ENCODE data around the gene VMO1.

Gene VMO1

DNA sequence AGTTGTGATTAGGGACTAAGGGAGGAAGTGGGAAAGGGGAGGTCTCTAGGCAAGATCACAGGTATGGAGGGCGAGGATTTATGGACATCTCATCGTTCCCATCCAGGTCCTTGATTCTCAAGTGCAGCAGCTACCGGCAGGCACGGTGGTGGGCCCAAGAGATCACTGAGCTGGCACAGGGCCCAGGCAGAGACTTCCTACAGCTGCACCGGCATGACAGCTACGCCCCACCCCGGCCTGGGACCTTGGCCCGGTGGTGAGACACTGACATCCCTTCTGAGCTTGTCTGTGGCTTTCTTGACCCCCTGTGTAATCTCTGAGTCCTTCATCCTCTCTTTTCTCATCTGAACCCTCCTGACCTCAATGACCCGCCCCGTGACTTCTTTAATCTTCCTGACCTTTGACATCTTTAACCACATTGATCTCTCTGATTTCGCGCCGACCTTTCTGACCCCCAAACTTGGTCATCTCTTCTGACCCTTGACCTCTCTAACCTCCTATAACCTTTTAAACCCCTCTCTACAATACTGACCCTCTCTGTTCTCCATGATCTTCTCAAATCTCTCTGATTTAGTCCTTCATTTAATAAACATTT lies 24.6 kb upstream of the VMO1 start:
- H3F3A ChIP-seq (ENCODE audit: low read depth): no peaks in the 10 kb centered on the region
- H3K27me3 ChIP-seq (ENCODE audit: insufficient read depth, low read length, poor library complexity, severe bottlenecking): peaks cover 17% of the 10 kb centered on the region
- H3K9me2 ChIP-seq (replicated peaks; ENCODE audit: low read depth, low read length): no peaks in the 10 kb centered on the region
- no peaks in the 10 kb centered on the region for H3K9me3 ChIP-seq (ENCODE audit: insufficient read depth, low read depth, low read length)
- no peak overlapping the region for H3K9ac ChIP-seq (ENCODE audit: low read depth, low read length, poor library complexity, severe bottlenecking)
- H2AFZ ChIP-seq (ENCODE audit: low read length): no peak overlapping the region
- H3K4me3 ChIP-seq (ENCODE audit: low read length, poor library complexity, severe bottlenecking): no peak overlapping the region
- H3K4me2 ChIP-seq (ENCODE audit: low read depth, low read length, poor library complexity, severe bottlenecking): no peak overlapping the region
- no peaks in the 10 kb centered on the region for H3K79me2 ChIP-seq (ENCODE audit: insufficient read depth, low read length)
- no peaks in the 10 kb centered on the region for H3K36me3 ChIP-seq (ENCODE audit: insufficient read depth, low read length)
- peaks cover 4% of the 10 kb centered on the region for H3K4me1 ChIP-seq (ENCODE audit: insufficient read depth, low read length, poor library complexity, severe bottlenecking)
- no peaks in the 10 kb centered on the region for H4K20me1 ChIP-seq (ENCODE audit: insufficient read depth, low read length, poor library complexity, severe bottlenecking)
- no peak for TF ChIP-seq EZH2phosphoT487 (IDR thresholded peaks at IDR 0.05; ENCODE audit: borderline replicate concordance)
- TF ChIP-seq, protein P1, sequence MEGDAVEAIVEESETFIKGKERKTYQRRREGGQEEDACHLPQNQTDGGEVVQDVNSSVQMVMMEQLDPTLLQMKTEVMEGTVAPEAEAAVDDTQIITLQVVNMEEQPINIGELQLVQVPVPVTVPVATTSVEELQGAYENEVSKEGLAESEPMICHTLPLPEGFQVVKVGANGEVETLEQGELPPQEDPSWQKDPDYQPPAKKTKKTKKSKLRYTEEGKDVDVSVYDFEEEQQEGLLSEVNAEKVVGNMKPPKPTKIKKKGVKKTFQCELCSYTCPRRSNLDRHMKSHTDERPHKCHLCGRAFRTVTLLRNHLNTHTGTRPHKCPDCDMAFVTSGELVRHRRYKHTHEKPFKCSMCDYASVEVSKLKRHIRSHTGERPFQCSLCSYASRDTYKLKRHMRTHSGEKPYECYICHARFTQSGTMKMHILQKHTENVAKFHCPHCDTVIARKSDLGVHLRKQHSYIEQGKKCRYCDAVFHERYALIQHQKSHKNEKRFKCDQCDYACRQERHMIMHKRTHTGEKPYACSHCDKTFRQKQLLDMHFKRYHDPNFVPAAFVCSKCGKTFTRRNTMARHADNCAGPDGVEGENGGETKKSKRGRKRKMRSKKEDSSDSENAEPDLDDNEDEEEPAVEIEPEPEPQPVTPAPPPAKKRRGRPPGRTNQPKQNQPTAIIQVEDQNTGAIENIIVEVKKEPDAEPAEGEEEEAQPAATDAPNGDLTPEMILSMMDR (conservative IDR thresholded peaks at IDR 0.05; ENCODE audit: low read length): no peak

DNA sequence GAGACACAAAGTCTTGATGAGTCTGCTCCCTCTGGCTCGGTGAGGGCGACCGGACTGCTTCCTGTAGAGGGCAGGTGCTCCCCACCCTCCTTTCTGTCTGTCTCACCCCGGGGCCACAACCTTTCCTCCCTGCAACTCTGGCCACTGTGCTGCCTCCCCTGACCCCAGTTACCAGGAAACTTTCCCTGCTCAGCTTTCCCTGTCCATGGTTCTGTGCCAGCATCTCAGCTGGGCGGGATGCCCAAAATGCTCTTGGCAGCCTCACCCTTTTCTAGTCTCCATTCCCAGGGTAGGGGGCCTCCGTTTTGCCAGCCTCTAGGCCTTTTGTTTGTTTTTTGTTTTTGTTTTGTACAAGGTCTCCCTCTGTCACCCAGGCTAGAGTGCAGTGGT lies 22.2 kb upstream of the VMO1 start:
- peaks cover 4% of the 10 kb centered on the region for H3K4me1 ChIP-seq (ENCODE audit: insufficient read depth, low read length, poor library complexity, severe bottlenecking)
- no peak overlapping the region for H3K9ac ChIP-seq (ENCODE audit: low read depth, low read length, poor library complexity, severe bottlenecking)
- no peak for TF ChIP-seq EZH2phosphoT487 (IDR thresholded peaks at IDR 0.05; ENCODE audit: borderline replicate concordance)
- TF ChIP-seq, protein P1 (conservative IDR thresholded peaks at IDR 0.05; ENCODE audit: low read length): no peak
- H2AFZ ChIP-seq (ENCODE audit: low read length): no peak overlapping the region
- no peak overlapping the region for H3K4me2 ChIP-seq (ENCODE audit: low read depth, low read length, poor library complexity, severe bottlenecking)
- H3K9me3 ChIP-seq (ENCODE audit: insufficient read depth, low read depth, low read length): no peaks in the 10 kb centered on the region
- H3K4me3 ChIP-seq (ENCODE audit: low read length, poor library complexity, severe bottlenecking): no peak overlapping the region
- H4K20me1 ChIP-seq (ENCODE audit: insufficient read depth, low read length, poor library complexity, severe bottlenecking): no peaks in the 10 kb centered on the region
- H3K9me2 ChIP-seq (replicated peaks; ENCODE audit: low read depth, low read length): no peaks in the 10 kb centered on the region
- peaks cover 17% of the 10 kb centered on the region for H3K27me3 ChIP-seq (ENCODE audit: insufficient read depth, low read length, poor library complexity, severe bottlenecking)
- H3K36me3 ChIP-seq (ENCODE audit: insufficient read depth, low read length): no peaks in the 10 kb centered on the region
- H3K79me2 ChIP-seq (ENCODE audit: insufficient read depth, low read length): no peaks in the 10 kb centered on the region
- H3F3A ChIP-seq (ENCODE audit: low read depth): no peaks in the 10 kb centered on the region

DNA sequence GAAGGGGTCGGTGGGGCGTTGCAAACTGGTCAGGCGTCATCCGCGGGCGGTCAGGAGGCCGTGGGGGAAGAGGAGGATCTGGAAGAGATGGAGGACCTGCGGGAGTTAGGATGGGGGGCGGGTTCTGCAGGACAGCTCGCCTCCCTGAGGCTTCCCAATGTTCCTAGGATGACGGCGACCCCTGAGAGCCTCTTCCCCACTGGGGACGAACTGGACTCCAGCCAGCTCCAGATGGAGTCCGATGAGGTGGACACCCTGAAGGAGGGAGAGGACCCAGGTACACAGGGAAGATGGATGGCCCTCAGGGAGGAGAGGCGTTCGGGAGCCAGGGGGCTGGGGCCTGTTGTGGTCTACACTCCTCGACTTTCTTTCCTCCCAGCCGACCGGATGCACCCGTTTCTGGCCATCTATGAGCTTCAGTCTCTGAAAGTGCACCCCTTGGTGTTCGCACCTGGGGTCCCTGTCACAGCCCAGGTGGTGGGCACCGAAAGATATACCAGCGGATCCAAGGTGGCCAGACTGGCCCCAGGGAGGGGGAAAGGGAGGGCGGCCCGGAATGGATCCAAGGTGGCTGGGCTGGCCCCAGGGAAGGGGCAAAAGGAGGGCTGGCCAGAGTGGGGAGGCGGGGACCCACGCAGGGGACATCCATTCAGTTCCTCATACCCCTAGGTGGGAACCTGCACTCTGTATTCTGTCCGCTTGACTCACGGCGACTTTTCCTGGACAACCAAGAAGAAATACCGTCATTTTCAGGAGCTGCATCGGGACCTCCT lies 21.6 kb upstream of the VMO1 start:
- no peak overlapping the region for H3K9ac ChIP-seq (ENCODE audit: low read depth, low read length, poor library complexity, severe bottlenecking)
- TF ChIP-seq, protein P1 (conservative IDR thresholded peaks at IDR 0.05; ENCODE audit: low read length): no peak
- TF ChIP-seq EZH2phosphoT487 (IDR thresholded peaks at IDR 0.05; ENCODE audit: borderline replicate concordance): no peak
- H3K79me2 ChIP-seq (ENCODE audit: insufficient read depth, low read length): no peaks in the 10 kb centered on the region
- H3F3A ChIP-seq (ENCODE audit: low read depth): no peaks in the 10 kb centered on the region
- no peaks in the 10 kb centered on the region for H3K36me3 ChIP-seq (ENCODE audit: insufficient read depth, low read length)
- H4K20me1 ChIP-seq (ENCODE audit: insufficient read depth, low read length, poor library complexity, severe bottlenecking): no peaks in the 10 kb centered on the region
- peak overlapping the region; percentile 82 for H3K4me2 ChIP-seq (ENCODE audit: low read depth, low read length, poor library complexity, severe bottlenecking)
- no peak overlapping the region for H2AFZ ChIP-seq (ENCODE audit: low read length)
- H3K27me3 ChIP-seq (ENCODE audit: insufficient read depth, low read length, poor library complexity, severe bottlenecking): peaks cover 17% of the 10 kb centered on the region
- H3K9me3 ChIP-seq (ENCODE audit: insufficient read depth, low read depth, low read length): no peaks in the 10 kb centered on the region
- peak overlapping the region; percentile 72 for H3K4me3 ChIP-seq (ENCODE audit: low read length, poor library complexity, severe bottlenecking)
- peaks cover 4% of the 10 kb centered on the region for H3K4me1 ChIP-seq (ENCODE audit: insufficient read depth, low read length, poor library complexity, severe bottlenecking)
- no peaks in the 10 kb centered on the region for H3K9me2 ChIP-seq (replicated peaks; ENCODE audit: low read depth, low read length)

All from Loucy (cell line).